ENCODE data around the gene TRIM28.

The TRIM28 gene

DNA sequence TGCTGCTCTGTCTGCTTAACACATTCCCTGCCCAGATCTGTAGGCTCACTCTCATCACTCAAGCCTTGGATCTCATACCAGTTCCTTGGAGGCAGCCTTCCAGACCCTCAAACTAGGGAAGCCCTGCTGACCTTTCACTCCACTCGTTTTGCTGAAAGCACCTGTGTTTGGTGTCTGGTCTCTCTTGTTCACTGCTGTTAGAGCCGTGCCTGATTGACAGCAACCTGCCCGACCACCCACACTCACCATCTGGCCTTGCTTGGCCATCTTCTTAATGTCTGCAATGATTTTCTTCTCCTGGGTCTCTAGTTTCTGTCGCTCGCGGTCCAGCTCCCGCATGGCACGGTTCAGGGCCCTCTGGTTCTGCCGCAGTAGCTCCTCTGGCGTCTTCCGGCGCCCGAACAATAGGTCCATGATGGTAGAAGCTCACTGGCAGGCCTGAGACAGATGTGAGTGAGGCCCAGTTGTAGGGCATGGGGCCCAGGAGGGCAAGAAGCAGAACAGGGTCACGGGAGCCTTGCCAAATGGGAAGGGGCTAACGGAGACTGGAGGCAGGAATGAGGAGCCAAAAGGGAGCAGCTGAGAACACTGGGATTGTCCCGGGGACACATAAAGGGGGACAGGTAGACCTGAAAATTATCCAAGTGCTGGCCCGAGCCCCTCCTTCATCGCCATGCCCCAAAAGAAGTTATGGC is 10.1 kb downstream of the TRIM28 start:
- H3K4me3 ChIP-seq (ENCODE audit: low read depth, low read length), result peak overlapping the region; percentile 78
- TF ChIP-seq CTCF (IDR thresholded peaks at IDR 0.05; ENCODE audit: low read depth, low read length), result no peak

GRCh38 chr19:58554494-58555368 is 10.9 kb downstream of the TRIM28 start, which contains the start of gene CHMP2A:
TSS of gene CHMP2A (minus strand) at chr19:58555105. CDS start at chr19:58554212, 893 bp downstream.
- no peak for TF ChIP-seq CTCF (IDR thresholded peaks at IDR 0.05; ENCODE audit: low read depth, low read length)
- peak within 1 kb of the TSS; percentile 78 for H3K4me3 ChIP-seq (ENCODE audit: low read depth, low read length)

- H3K4me3 ChIP-seq (ENCODE audit: low read depth, low read length), result peak overlapping the region; percentile 78
- TF ChIP-seq CTCF (IDR thresholded peaks at IDR 0.05; ENCODE audit: low read depth, low read length), result no peak
Observed at GRCh38 chr19:58555369-58555885, 11.6 kb downstream of the TRIM28 start.

DNA sequence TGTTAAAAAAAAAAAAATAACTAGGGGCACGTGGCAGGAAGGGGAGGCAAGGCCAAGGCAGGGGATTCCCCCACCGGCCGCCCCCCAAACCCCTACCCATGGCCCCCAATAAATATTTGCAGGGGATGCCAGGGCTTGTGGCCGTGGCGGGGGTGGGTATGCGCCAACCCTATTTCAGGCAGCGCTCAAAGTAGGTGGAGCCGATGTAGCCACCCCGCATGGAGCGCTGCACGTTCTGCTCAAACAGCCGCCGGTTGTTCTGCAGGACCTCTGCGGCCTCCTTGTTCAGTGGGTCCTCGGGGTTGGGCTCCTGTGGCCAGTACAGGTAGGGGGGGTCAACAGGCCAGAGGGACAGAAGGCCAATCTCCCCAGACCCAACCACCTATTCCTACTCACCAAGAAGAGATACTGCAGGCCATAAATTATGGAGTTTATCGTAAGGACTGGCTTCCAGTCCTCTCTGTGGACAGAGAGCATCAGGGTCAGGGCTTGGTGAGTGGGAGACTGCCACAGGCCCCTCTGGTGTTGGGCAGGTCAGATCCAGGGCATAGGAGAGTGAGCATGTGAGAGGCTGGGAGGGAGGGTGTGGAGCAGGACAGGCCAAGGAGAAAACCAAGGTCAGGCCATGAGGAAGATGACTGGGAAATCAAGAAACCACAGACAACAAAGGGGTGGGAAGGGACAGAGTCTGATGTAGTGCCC is 12.2 kb downstream of the TRIM28 start:
- no peak for TF ChIP-seq CTCF (IDR thresholded peaks at IDR 0.05; ENCODE audit: low read depth, low read length)
- H3K4me3 ChIP-seq (ENCODE audit: low read depth, low read length), result no peak overlapping the region

- H3K4me3 ChIP-seq (ENCODE audit: low read depth, low read length), result peak overlapping the region; percentile 96
- no peak for TF ChIP-seq CTCF (IDR thresholded peaks at IDR 0.05; ENCODE audit: low read depth, low read length)
Observed at GRCh38 chr19:58556622-58557220, 12.9 kb downstream of the TRIM28 start.

DNA sequence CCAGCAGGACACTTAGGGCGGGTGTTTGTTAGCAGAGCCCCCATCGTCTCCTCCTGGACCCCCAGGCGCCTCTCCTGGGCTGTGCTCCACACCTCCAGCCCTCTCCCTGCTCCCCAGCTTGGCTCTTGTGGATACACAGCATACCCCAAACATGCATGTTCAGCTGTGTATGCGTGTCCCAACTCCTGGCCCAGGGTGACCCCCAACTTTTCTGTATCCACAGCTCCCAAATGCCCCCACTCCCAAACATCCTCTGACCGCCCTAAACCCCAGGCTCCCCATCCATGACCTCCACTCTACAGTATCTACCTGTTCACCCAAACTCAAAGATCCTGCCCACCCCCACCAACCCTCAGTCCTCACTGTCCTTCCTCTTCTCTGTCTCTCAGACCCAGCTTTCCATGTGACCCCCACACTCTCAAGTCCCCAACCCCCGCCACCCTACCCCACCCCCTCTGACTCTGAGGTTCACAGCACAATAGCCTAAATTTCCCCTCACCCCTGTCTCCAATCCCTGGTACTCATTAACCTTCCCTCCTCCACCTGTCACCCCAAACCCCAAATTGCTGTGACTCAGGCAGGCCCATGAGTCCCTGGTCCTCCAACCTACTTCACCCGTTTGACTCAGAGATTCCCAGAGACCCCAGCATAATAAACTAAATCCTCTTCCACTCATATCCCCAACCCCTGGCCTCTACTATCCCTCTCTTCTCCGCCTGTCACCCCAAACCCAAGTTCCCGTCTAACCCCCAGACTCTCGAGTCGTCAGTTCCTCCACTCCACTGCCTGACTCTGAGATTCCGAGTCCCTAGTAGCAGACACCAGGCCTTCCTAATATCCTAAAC is 13.6 kb downstream of the TRIM28 start:
- no peak for TF ChIP-seq CTCF (IDR thresholded peaks at IDR 0.05; ENCODE audit: low read depth, low read length)
- peak overlapping the region; percentile 96 for H3K4me3 ChIP-seq (ENCODE audit: low read depth, low read length)

All from WI38 (cell line).